Activated naive CD4-positive, alpha-beta T cell treated with anti-CD3 and anti-CD28 coated beads, Interleukin-2, amount 50 U/mL, for 16 hours (primary cell): ENCODE data around the gene TP53RK.

Experiments used
- DNase-seq: peaks from one replicate; pipeline ENCODE4 v3.0.0-alpha.2; 2020

Gene TP53RK

GRCh38 chr20:46637427-46638133 lies 51.7 kb downstream of the TP53RK start:
- DNase-seq, result no peak

GRCh38 chr20:46637020-46637419 lies 52.2 kb downstream of the TP53RK start:
- DNase-seq, result no peak

- no peak for DNase-seq
Measured at GRCh38 chr20:46636514-46636913, 52.7 kb downstream of the TP53RK start.

- DNase-seq, result no peak
Measured at GRCh38 chr20:46635514-46636136, 53.6 kb downstream of the TP53RK start.

- DNase-seq, result no peak
Measured at GRCh38 chr20:46634528-46634927, 54.7 kb downstream of the TP53RK start.
